OCI-LY3 (cell line): ENCODE measurements around the gene LRRC7.

Experiments used
- H2AFZ ChIP-seq: fragments of 200-600, 300-600 bp; shearing (Covaris generic); 2 replicates; pipeline ENCODE4 v1.6.0; 2014; ENCODE audit warnings: antibody characterized with exemption, low read depth, low read length
- H3K27ac ChIP-seq: fragments of 200-600, 300-600 bp; sonication (generic); 2 replicates; pipeline ENCODE4 v1.5.1; 2014; ENCODE audit warnings: mild to moderate bottlenecking, low read length, moderate library complexity, mixed read lengths
- H3K27me3 ChIP-seq: fragments of 200-600, 300-600 bp; sonication (generic); 2 replicates; pipeline ENCODE4 v1.6.1; 2014; ENCODE audit warnings: low read depth, low read length, mixed read lengths
- H3K36me3 ChIP-seq: fragments of 200-600, 300-600 bp; sonication (generic); replicated peaks from 2 replicates; pipeline ENCODE3; 2014; ENCODE audit warnings: low read depth, low read length, mixed read lengths
- H3K4me1 ChIP-seq: fragments of 300-600, 200-600 bp; sonication (generic); 2 replicates; pipeline ENCODE4 v1.6.1; 2014; ENCODE audit warnings: low read length, mixed read lengths
- H3K4me2 ChIP-seq: fragments of 200-600, 300-600 bp; sonication (generic); 2 replicates; pipeline ENCODE4 v1.6.1; 2014; ENCODE audit warnings: low read length, mixed read lengths
- H3K4me3 ChIP-seq: fragments of 300-600, 200-600 bp; sonication (generic); 2 replicates; pipeline ENCODE4 v1.5.1; 2014; ENCODE audit warnings: antibody characterized with exemption, mild to moderate bottlenecking, low read length, moderate library complexity
- H3K79me2 ChIP-seq: fragments of 300-600, 200-600 bp; shearing (Covaris generic); 2 replicates; pipeline ENCODE4 v1.6.1; 2014; ENCODE audit warnings: mild to moderate bottlenecking, low read length, mixed read lengths
- H3K9ac ChIP-seq: fragments of 300-600, 200-600 bp; shearing (Covaris generic); 2 replicates; pipeline ENCODE4 v1.6.0; 2014; ENCODE audit warnings: mild to moderate bottlenecking, low read length, moderate library complexity
- H3K9me3 ChIP-seq: fragments of 200-600, 300-600 bp; shearing (Covaris generic); 2 replicates; pipeline ENCODE4 v1.6.1; 2014; ENCODE audit warnings: low read length, mixed read lengths; ENCODE audit not compliant: insufficient read depth
- H4K20me1 ChIP-seq: fragments of 200-600, 300-600 bp; sonication (generic); 2 replicates; pipeline ENCODE4 v1.6.1; 2016; ENCODE audit warnings: low read length, mixed read lengths; ENCODE audit not compliant: insufficient read depth
- CTCF ChIP-seq: fragments of 200-600, 300-600 bp; sonication (generic); IDR thresholded peaks from 2 replicates; pipeline ENCODE4 v1.5.1; 2014; ENCODE audit warnings: antibody characterized with exemption, low read length, low read depth
- EZH2phosphoT487 ChIP-seq: fragments of 200-600 bp; shearing (Covaris generic); IDR thresholded peaks from 2 replicates; pipeline ENCODE4 v1.6.1; 2018; ENCODE audit warnings: antibody characterized with exemption, mixed run types, low read depth

Gene LRRC7

GRCh38 chr1:69929308-69930057 is 361.8 kb downstream of the LRRC7 start:
- Histone ChIP-seq H3K4me3 (no peak overlapping the region), H4K20me1 (no peaks in the 10 kb centered on the region), H3K4me2 (no peak overlapping the region), H3K36me3 (no peaks in the 10 kb centered on the region), H3K27me3 (no peaks in the 10 kb centered on the region), H2AFZ (no peak overlapping the region), H3K79me2 (no peaks in the 10 kb centered on the region), H3K4me1 (no peaks in the 10 kb centered on the region), H3K9ac (no peak overlapping the region), H3K9me3 (no peaks in the 10 kb centered on the region), H3K27ac (no peak overlapping the region)
- no peak for TF ChIP-seq EZH2phosphoT487
- TF ChIP-seq CTCF: no peak

- Histone ChIP-seq H4K20me1 (no peaks in the 10 kb centered on the region), H3K4me1 (no peaks in the 10 kb centered on the region)
- TF ChIP-seq EZH2phosphoT487 (no peak), CTCF (no peak)
Measured at GRCh38 chr1:69930396-69930795, 362.7 kb downstream of the LRRC7 start.

GRCh38 chr1:69932760-69933159 is 365.0 kb downstream of the LRRC7 start:
- Histone ChIP-seq H3K79me2 (no peaks in the 10 kb centered on the region), H3K36me3 (no peaks in the 10 kb centered on the region), H2AFZ (no peak overlapping the region), H3K9ac (no peak overlapping the region), H3K27ac (no peak overlapping the region), H3K27me3 (no peaks in the 10 kb centered on the region), H3K9me3 (no peaks in the 10 kb centered on the region), H4K20me1 (no peaks in the 10 kb centered on the region), H3K4me2 (no peak overlapping the region), H3K4me3 (no peak overlapping the region), H3K4me1 (no peaks in the 10 kb centered on the region)
- TF ChIP-seq CTCF (no peak), EZH2phosphoT487 (no peak)

More at GRCh38 chr1:69930396-69930795, 362.7 kb downstream of the LRRC7 start:
- no peak overlapping the region for H3K4me2 ChIP-seq
- no peaks in the 10 kb centered on the region for H3K36me3 ChIP-seq
- no peaks in the 10 kb centered on the region for H3K9me3 ChIP-seq
- H3K4me3 ChIP-seq: no peak overlapping the region
- no peak overlapping the region for H3K9ac ChIP-seq
- H2AFZ ChIP-seq: no peak overlapping the region
- no peak overlapping the region for H3K27ac ChIP-seq
- H3K27me3 ChIP-seq: no peaks in the 10 kb centered on the region
- no peaks in the 10 kb centered on the region for H3K79me2 ChIP-seq

- H3K9ac ChIP-seq: no peak overlapping the region
- H2AFZ ChIP-seq: no peak overlapping the region
- H3K27me3 ChIP-seq: no peaks in the 10 kb centered on the region
- H3K4me2 ChIP-seq: no peak overlapping the region
- H3K4me3 ChIP-seq: no peak overlapping the region
- no peaks in the 10 kb centered on the region for H4K20me1 ChIP-seq
- no peaks in the 10 kb centered on the region for H3K79me2 ChIP-seq
- H3K9me3 ChIP-seq: no peaks in the 10 kb centered on the region
- H3K36me3 ChIP-seq: no peaks in the 10 kb centered on the region
- TF ChIP-seq CTCF (no peak), EZH2phosphoT487 (no peak)
- H3K27ac ChIP-seq: no peak overlapping the region
- no peaks in the 10 kb centered on the region for H3K4me1 ChIP-seq
Measured at GRCh38 chr1:69940231-69940630, 372.5 kb downstream of the LRRC7 start.
